Lung (tissue), 12 donors: ENCODE results near the gene CX3CR1. TPM values are rescaled to one million over a fixed set of nuclear protein-coding genes. Genes with fewer than 3 reads are reported as not detected.
"Not testable (repeated sequence)": the region's sequence is repeated elsewhere in the genome, so short reads cannot be mapped to it uniquely, and the experiment has no call there.

Source experiments
- ATAC-seq: fragments of 200-7000 bp; cut with Tn5 transposase; one replicate; pipeline ENCODE4 v1.9.1; 2020; ENCODE audit warnings: moderate number of reproducible peaks; ENCODE audit not compliant: insufficient read depth, low FRiP score
- DNase-seq, 3 donors: peaks; one replicate each; pipeline ENCODE4 v3.0.0-alpha.2; 2013 to 2017
- H3K27ac ChIP-seq, 2 donors: one replicate each; pipeline ENCODE4 v1.5.1; 2013; ENCODE audit warnings: mild to moderate bottlenecking in 2 of 2, moderate library complexity in 2 of 2, control low read depth in 1 of 2, inconsistent platforms in 1 of 2, low read depth in 1 of 2, low read length in 1 of 2
- H3K27me3 ChIP-seq, 3 donors: one replicate each; pipeline ENCODE4 v1.5.1; 2013; ENCODE audit warnings: low read length in 2 of 3; ENCODE audit not compliant: control insufficient read depth in 3 of 3, insufficient read depth in 3 of 3
- H3K36me3 ChIP-seq, 4 donors: one replicate each; pipeline ENCODE4 v1.5.1; 2013; ENCODE audit warnings: low read length in 4 of 4, mild to moderate bottlenecking in 1 of 4, moderate library complexity in 1 of 4; ENCODE audit not compliant: control insufficient read depth in 4 of 4, insufficient read depth in 4 of 4
- H3K4me1 ChIP-seq, 5 donors: one replicate each; pipeline ENCODE4 v1.5.1; 2013; ENCODE audit warnings: low read length in 5 of 5, mild to moderate bottlenecking in 2 of 5, moderate library complexity in 1 of 5; ENCODE audit not compliant: control insufficient read depth in 5 of 5, insufficient read depth in 5 of 5
- H3K4me3 ChIP-seq: one replicate; pipeline ENCODE4 v1.5.1; 2013; ENCODE audit warnings: mild to moderate bottlenecking, control low read depth, moderate library complexity
- H3K9ac ChIP-seq, 2 donors: one replicate each; pipeline ENCODE4 v1.5.1; 2013; ENCODE audit warnings: low read length in 2 of 2, control low read depth in 1 of 2; ENCODE audit not compliant: insufficient read depth in 1 of 2
- H3K9me3 ChIP-seq, 4 donors: one replicate each; pipeline ENCODE4 v1.5.1; 2013; ENCODE audit warnings: low read length in 3 of 4, mild to moderate bottlenecking in 1 of 4, moderate library complexity in 1 of 4; ENCODE audit not compliant: control insufficient read depth in 4 of 4, insufficient read depth in 3 of 4
- WGBS, 2 donors: extraction: QIAGEN DNeasy Blood & Tissue Kit; methylation state at CpG; one replicate each; pipeline ENCODE4 v1.1.7; 2013; 5-methylcytosine and 5-hydroxymethylcytosine counted together
- polyA plus RNA-seq, 2 donors: library from polyadenylated mRNA; stranded (reverse); fragments of 200-250 nt; gene quantifications; one replicate each; pipeline ENCODE4 v1.2.1, GENCODE V29; 2013
- total RNA-seq, 2 donors: library from RNA; depleted of rRNA in 1 of 2; stranded (reverse); fragments of >200 nt in 1 of 2; gene quantifications; one replicate each; pipeline ENCODE4 v1.2.1, GENCODE V29; 2014 to 2021
- TF ChIP-seq, protein P1 (sequence below): IDR thresholded peaks from 2 replicates; pipeline ENCODE4 v1.5.1; 2012; ENCODE audit warnings: mild to moderate bottlenecking; ENCODE audit errors: control extremely low read depth, extremely low read depth
- donor health status: control.
- donor health status: control.
- donor health status: Bipolar disorder and iron deficiency.
- donor health status: healthy.
- donor health status: DM: yes; HTN: yes; CAD: no.

The CX3CR1 gene
- total and polyA plus RNA-seq, 4 donors, result 0.20 to 5.0 (median 3.6) TPM

DNA sequence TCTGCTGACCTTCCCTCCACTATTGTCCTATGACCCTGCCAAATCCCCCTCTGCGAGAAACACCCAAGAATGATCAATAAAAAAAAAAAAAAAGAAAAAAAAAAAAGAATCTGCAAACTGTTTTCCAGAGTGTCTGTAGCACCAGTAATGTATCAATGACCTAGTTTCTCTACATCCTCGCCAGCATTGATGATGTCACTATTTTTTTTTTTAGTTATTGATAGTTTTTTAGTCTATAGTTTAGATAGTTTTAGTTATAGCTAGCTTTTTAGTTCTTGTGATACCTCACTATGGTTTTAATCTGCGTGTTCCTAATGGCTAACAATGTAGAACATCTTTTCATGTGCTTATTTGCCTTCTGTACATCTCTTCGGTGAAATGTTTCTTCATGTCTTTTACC is 51.3 kb downstream of the CX3CR1 start:
- no peak overlapping the region for H3K4me3 ChIP-seq
- ATAC-seq (no peak), DNase-seq (no peak)
- TF ChIP-seq, protein P1, sequence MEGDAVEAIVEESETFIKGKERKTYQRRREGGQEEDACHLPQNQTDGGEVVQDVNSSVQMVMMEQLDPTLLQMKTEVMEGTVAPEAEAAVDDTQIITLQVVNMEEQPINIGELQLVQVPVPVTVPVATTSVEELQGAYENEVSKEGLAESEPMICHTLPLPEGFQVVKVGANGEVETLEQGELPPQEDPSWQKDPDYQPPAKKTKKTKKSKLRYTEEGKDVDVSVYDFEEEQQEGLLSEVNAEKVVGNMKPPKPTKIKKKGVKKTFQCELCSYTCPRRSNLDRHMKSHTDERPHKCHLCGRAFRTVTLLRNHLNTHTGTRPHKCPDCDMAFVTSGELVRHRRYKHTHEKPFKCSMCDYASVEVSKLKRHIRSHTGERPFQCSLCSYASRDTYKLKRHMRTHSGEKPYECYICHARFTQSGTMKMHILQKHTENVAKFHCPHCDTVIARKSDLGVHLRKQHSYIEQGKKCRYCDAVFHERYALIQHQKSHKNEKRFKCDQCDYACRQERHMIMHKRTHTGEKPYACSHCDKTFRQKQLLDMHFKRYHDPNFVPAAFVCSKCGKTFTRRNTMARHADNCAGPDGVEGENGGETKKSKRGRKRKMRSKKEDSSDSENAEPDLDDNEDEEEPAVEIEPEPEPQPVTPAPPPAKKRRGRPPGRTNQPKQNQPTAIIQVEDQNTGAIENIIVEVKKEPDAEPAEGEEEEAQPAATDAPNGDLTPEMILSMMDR, result no peak
- no peaks in the 10 kb centered on the region for H3K9me3 ChIP-seq
- H3K36me3 ChIP-seq, result no peaks in the 10 kb centered on the region
- no peak overlapping the region for H3K27ac ChIP-seq
- 81 to 94% methylated on average over 3 of the region's 4 CpGs for WGBS, 2 donors
- peaks cover 0 to 10% (median 0%) of the 10 kb centered on the region in 5 donors for H3K4me1 ChIP-seq
- H3K9ac ChIP-seq, result no peak overlapping the region
- no peaks in the 10 kb centered on the region for H3K27me3 ChIP-seq

- H3K9ac ChIP-seq, H3K9me3 ChIP-seq, ATAC-seq, H3K4me3 ChIP-seq, DNase-seq, H3K36me3 ChIP-seq, H3K27ac ChIP-seq, H3K27me3 ChIP-seq, H3K4me1 ChIP-seq: not testable (repeated sequence)
- 94 to 96% methylated on average over 15 to 30 of the region's 32 CpGs for WGBS, 2 donors
These were observed 52.2 kb downstream of the CX3CR1 start for GRCh38 chr3:39227596-39227995.

DNA sequence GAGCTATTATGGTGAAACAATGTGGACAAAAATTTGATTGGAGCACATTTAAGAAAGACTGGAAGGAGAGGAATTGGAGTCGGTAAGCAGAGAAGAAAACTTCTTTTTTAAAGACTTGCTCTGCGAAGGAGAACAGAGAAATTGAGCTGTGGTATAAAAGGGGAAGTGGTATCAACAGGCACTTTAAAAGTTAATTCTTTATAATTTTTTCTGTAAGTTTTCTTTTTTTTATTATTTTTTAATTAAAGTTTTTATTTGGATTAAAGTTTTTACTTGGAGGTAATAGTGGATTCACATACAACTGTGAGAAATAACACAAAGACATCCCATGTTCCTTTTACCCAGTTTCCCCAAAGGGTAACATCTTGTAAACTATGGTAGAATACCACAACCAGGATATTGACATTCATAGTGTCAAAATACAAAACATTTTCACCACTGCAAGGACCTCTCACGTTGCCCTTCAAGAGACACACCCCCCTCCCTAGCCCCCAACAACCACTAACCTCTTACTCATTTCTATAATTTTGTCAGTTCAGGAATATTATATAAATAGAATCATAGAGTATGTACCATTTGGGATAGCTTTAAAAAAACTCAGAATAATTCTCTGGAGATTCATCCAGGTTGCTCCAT is 53.6 kb downstream of the CX3CR1 start:
- WGBS, 2 donors, result 30 to 51% methylated on average over 3 of the region's 3 CpGs
- Histone ChIP-seq H3K9me3 (no peaks in the 10 kb centered on the region), H3K9ac (no peak overlapping the region), H3K4me1 (no peaks in the 10 kb centered on the region), H3K36me3 (no peaks in the 10 kb centered on the region), H3K27me3 (no peaks in the 10 kb centered on the region), H3K4me3 (no peak overlapping the region), H3K27ac (no peak overlapping the region)
- no peak for DNase-seq
- ATAC-seq, result no peak
- TF ChIP-seq, protein P1, result no peak

DNA sequence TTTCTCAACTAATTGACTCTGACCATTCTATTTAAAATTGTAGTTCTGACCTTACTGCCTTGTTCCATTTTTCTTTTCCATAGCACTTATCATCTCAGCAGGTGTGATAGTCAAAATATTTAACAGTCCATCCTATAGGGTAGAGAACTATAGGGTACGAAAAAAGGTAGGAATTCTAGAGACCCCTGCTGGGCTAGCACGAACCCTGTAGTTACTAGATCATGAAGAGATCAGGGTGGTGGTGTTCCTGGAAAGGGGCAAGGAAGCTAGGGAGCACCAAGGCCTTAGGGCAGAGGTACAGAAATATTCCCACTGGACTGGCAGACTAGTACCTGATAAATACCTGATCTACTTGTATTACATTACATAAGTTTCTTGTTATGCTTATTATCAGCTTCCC is 55.5 kb downstream of the CX3CR1 start:
- H3K4me1 ChIP-seq, result peaks cover 0 to 3% (median 0%) of the 10 kb centered on the region in 5 donors
- H3K27me3 ChIP-seq, result no peaks in the 10 kb centered on the region
- 85 to 86% methylated on average over 2 of the region's 2 CpGs for WGBS, 2 donors
- H3K4me3 ChIP-seq, result no peak overlapping the region
- no peaks in the 10 kb centered on the region for H3K9me3 ChIP-seq
- H3K27ac ChIP-seq, result no peak overlapping the region
- no peaks in the 10 kb centered on the region for H3K36me3 ChIP-seq
- DNase-seq, result no peak
- ATAC-seq, result no peak
- H3K9ac ChIP-seq, result no peak overlapping the region
- TF ChIP-seq, protein P1, result no peak
